GM13976 (cell line): ENCODE data around the gene PRKG1.
"Not testable (repeated sequence)": the region's sequence is repeated elsewhere in the genome, so short reads cannot be mapped to it uniquely, and the experiment has no call there.

Experiments
- DNase-seq: peaks from one replicate; pipeline ENCODE4 v3.0.0; 2012; ENCODE audit warnings: low spot score
- CTCF ChIP-seq: IDR thresholded peaks from 2 replicates; pipeline ENCODE4 v1.5.1; 2012; ENCODE audit warnings: borderline replicate concordance, mild to moderate bottlenecking; ENCODE audit not compliant: insufficient read depth; ENCODE audit errors: extremely low read depth, missing control alignments, control extremely low read depth
- in situ Hi-C: fragments of 300-500 bp; cut with MboI; formaldehyde crosslinking; loops from one replicate; pipeline ENCODE4 v1.12.0; 2022; ENCODE audit warnings: low sequenced_read_pairs, mixed read lengths, inconsistent platforms; ENCODE audit not compliant: unreplicated experiment

Gene PRKG1

DNA sequence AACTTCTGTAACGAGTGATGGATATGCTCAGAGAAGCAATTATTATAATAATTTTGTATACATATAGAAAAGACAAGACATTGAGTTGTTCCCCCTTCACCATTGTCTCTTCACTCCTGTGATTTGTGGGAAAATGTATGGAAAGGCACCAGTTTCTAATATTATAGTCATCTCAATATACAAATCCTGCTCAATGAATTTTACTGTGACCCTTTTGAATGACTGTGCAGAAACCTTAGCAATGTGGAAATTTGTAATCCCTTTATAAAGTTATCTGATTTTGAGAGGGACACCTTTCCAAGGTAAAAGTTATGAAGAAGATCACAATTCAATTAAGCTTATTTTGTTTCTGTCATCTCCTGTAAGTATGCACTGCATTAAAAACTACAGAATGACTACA, 1165.5 kb downstream of the PRKG1 start:
- in situ Hi-C loops, result no loop called here
- no peak for DNase-seq
- no peak for TF ChIP-seq CTCF

DNA sequence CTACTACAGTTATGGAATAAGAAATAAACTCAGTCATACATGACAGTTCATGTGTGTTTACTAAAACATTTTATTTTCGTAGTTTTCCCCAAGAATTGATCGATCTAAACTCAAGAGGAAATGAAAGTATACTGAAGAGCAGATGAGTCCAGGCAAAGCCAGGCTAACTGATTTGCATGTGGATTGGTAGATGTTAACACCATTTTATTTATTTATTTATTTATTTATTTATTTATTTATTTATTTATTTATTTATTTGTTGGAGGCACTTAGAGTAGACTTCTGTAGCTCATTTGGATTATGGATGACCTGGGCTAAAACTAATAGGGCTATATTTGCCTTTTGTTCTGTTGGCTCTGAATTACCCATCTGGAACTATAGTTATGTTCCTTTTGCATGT, 1171.3 kb downstream of the PRKG1 start:
- in situ Hi-C loops, result no loop called here
- TF ChIP-seq CTCF, result no peak
- no peak for DNase-seq

DNA sequence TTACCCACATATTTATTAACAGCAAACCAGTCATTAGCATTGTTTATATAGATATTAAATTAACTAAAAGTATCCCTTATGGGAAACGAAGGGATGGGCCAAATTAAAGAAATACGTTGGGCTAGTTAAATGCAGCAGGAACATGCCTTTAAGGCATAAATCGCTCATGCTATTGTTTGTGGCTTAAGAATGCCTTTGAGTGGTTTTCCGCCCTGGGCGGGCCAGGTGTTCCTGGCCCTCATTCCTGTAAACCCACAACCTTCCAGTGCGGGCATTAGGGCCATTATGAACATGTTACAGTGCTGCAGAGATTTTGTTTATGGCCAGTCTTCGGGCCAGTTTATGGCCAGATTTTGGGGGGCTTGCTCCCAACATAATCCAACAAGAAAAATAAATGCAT, 1173.6 kb downstream of the PRKG1 start:
- DNase-seq, in situ Hi-C loops: not testable (repeated sequence)

- no peak for DNase-seq
- no peak for TF ChIP-seq CTCF
- in situ Hi-C loops, result no loop called here
These were observed 1174.5 kb downstream of the PRKG1 start for GRCh38 chr10:52248697-52249306.

GRCh38 chr10:52249850-52250395, 1175.6 kb downstream of the PRKG1 start:
- DNase-seq, result no peak
- in situ Hi-C loops, result no loop called here
- TF ChIP-seq CTCF, result no peak

DNA sequence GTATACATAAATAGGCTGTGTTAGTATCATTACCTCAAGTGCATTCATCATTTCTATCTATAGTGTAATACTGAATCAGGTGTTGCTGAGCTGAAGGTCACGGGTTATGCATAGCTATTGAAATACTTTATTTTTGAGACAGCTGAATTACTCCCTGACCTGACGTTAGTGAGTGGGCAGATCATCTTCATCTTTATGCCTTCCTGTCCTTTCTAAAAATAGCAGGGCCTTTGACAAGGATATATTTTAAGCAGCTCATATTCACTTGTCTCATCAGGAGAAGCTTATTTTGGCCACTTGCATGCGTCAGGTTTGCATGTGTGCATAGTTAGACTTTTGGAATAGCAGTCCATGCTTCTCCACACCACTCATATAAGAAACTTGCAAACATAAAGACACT, 1176.2 kb downstream of the PRKG1 start:
- TF ChIP-seq CTCF, result no peak
- in situ Hi-C loops, result no loop called here

DNA sequence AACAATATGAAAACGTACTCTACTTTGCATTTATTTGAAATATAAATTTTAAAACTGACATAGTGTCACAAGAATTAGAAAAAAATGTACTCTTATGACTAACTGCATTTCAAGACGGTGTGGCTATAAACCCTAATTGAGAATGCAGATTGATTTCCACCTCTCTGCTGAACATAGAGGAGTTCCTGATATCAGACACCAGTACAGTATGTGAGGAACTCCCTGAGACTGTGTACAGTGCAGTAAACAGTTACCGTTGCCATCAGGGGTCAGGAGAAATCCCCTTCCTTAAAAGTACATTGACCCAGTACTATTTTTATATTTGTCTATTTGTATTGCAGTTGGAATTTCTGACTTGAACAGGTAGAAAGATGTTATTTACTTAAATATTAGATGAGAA, 1178.0 kb downstream of the PRKG1 start:
- TF ChIP-seq CTCF, result no peak
- no peak for DNase-seq
- in situ Hi-C loops, result no loop called here

More for the DNA sequence above, 1176.2 kb downstream of the PRKG1 start:
- no peak for DNase-seq
